ENCODE data around the gene BBLN. TPM values are rescaled to one million over a fixed set of nuclear protein-coding genes. Genes with fewer than 3 reads are reported as not detected.

Gene BBLN
- total and polyA plus RNA-seq, 7 donors, result 111 to 273 (median 158) TPM

GRCh38 chr9:128190013-128190412 is 29.9 kb downstream of the BBLN start:
- intact Hi-C loops (cut with DNase I), result loop anchor here (5.0 kb wide), 2 partner anchors 63 to 87 kb away; partner anchors contain the start of genes GOLGA2, PTGES2 and SWI5
- TF ChIP-seq POLR2AphosphoS5 (IDR thresholded peaks at IDR 0.05) (no peak), EP300 (IDR thresholded peaks at IDR 0.05) (no peak), CTCF (IDR thresholded peaks at IDR 0.05) (no peak), POLR2A (IDR thresholded peaks at IDR 0.05) (no peak)
- no peak for DNase-seq
- Histone ChIP-seq H3K4me1 (peaks cover 0 to 36% (median 22%) of the 10 kb centered on the region in 4 donors), H3K27me3 (no peaks in the 10 kb centered on the region), H3K36me3 (peaks cover 0 to 49% (median 21%) of the 10 kb centered on the region in 4 donors), H3K4me3 (no peak overlapping the region), H3K27ac (no peak overlapping the region), H3K9me3 (no peaks in the 10 kb centered on the region)
- 81 to 91% methylated on average over 2 of the region's 2 CpGs for WGBS, 2 donors

- 21 to 22% methylated on average over 32 of the region's 32 CpGs for WGBS, 2 donors
- no peak for TF ChIP-seq POLR2AphosphoS5 (IDR thresholded peaks at IDR 0.05)
- no peak for TF ChIP-seq EP300 (IDR thresholded peaks at IDR 0.05)
- no peak for TF ChIP-seq CTCF (IDR thresholded peaks at IDR 0.05)
- no peak for TF ChIP-seq POLR2A (IDR thresholded peaks at IDR 0.05)
Observed at GRCh38 chr9:128190516-128191405, 30.7 kb downstream of the BBLN start.

GRCh38 chr9:128191406-128192046 is 31.5 kb downstream of the BBLN start, which contains the start of gene CIZ1:
Gene CIZ1 (minus strand): TSS chr9:128191572. CDS start chr9:128190857, 715 bp downstream.
- DNase-seq, result peak; percentile 90
- H3K36me3 ChIP-seq, result peaks cover 0 to 33% (median 13%) of the 10 kb centered on the region in 4 donors
- WGBS, 2 donors, result 0 to 1% methylated on average over 71 of the region's 71 CpGs
- no peaks in the 10 kb centered on the region for H3K27me3 ChIP-seq
- peaks cover 0 to 36% (median 22%) of the 10 kb centered on the region in 4 donors for H3K4me1 ChIP-seq
- H3K4me3 ChIP-seq, result peak within 1 kb of the TSS; percentile 66 to 96 (median 90)
- no peaks in the 10 kb centered on the region for H3K9me3 ChIP-seq
- H3K27ac ChIP-seq, result peak within 1 kb of the TSS; percentile 87 to 96 (median 93)
- intact Hi-C loops (cut with DNase I), result loop anchor here (5.0 kb wide), 2 partner anchors 64 to 86 kb away; partner anchors contain the start of genes GOLGA2, PTGES2 and SWI5
- TF ChIP-seq POLR2AphosphoS5 (IDR thresholded peaks at IDR 0.05), result peak; percentile 12 to 75 (median 54)
- no peak for TF ChIP-seq EP300 (IDR thresholded peaks at IDR 0.05)
- peak in 1 of 2 donors; percentile 29 for TF ChIP-seq POLR2A (IDR thresholded peaks at IDR 0.05)
- peak; percentile 10 to 90 (median 46) for TF ChIP-seq CTCF (IDR thresholded peaks at IDR 0.05)

More at GRCh38 chr9:128190516-128191405, 30.7 kb downstream of the BBLN start:
- Histone ChIP-seq H3K36me3 (peaks cover 0 to 41% (median 17%) of the 10 kb centered on the region in 4 donors), H3K27ac (peak overlapping the region; percentile 87 to 96 (median 93)), H3K9me3 (no peaks in the 10 kb centered on the region), H3K4me3 (peak overlapping the region; percentile 66 to 96 (median 90)), H3K27me3 (no peaks in the 10 kb centered on the region), H3K4me1 (peaks cover 0 to 36% (median 22%) of the 10 kb centered on the region in 4 donors)
- intact Hi-C loops (cut with DNase I), result loop anchor here (5.0 kb wide), 2 partner anchors 63 to 87 kb away; partner anchors contain the start of genes GOLGA2, PTGES2 and SWI5
- DNase-seq, result no peak

DNA sequence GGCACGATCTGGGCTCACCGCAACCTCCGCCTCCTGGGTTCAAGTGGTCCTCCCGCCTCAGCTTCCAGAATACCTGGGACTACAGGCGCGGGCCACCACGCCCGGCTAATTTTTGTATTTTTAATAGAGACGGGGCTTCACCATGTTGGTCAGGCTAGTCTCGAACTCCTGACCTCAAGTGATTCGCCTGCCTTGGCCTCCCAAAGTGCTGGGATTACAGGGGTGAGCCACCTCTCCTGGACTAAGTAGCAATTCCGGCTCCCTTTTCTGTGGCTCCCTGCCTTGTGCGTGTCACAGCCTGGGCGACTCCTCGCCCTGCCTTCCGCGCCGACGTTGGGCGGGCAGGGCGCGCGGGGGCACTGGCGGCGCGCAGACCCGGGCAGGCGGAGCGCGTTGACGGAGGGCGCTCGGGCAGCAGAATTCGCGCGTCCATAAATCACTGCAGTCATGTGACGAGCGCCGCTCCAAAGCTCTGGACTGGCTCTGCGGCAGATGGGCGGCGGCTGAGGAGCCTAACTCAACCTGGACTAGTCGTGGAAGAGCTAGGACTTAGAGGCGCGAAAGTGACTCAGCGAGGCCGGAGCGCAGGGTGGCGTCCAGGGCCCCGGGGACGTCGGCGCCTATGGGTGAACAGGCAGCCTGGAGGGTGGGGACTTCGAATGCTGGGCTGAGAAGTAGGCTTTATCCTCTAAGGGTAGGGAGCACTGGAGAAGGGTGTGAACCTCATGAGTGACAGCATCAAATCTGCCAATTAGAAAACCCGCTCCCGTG is 32.7 kb downstream of the BBLN start:
- Histone ChIP-seq H3K9me3 (no peaks in the 10 kb centered on the region), H3K4me3 (peak overlapping the region; percentile 66 to 96 (median 90)), H3K27ac (peak overlapping the region; percentile 87 to 96 (median 93)), H3K27me3 (no peaks in the 10 kb centered on the region), H3K4me1 (peaks cover 0 to 36% (median 22%) of the 10 kb centered on the region in 4 donors), H3K36me3 (peaks cover 0 to 21% (median 7%) of the 10 kb centered on the region in 4 donors)
- WGBS, 2 donors, result 9 to 21% methylated on average over 56 of the region's 56 CpGs
- DNase-seq, result peak; percentile 93
- intact Hi-C loops (cut with DNase I), result loop anchor here (5.0 kb wide), 2 partner anchors 65 to 85 kb away; partner anchors contain the start of genes GOLGA2, PTGES2 and SWI5
- peak in 1 of 2 donors; percentile 52 for TF ChIP-seq POLR2A (IDR thresholded peaks at IDR 0.05)
- peak; percentile 36 to 91 (median 77) for TF ChIP-seq POLR2AphosphoS5 (IDR thresholded peaks at IDR 0.05)
- no peak for TF ChIP-seq EP300 (IDR thresholded peaks at IDR 0.05)
- TF ChIP-seq CTCF (IDR thresholded peaks at IDR 0.05), result no peak

Data from sigmoid colon (tissue), 7 donors.